Activated T-helper 17 cell treated with anti-CD3 and anti-CD28 coated beads, Interleukin-2, amount 50 U/mL, for 72 hours (primary cell): Measurements from ENCODE around the gene PAPLN. TPM values are rescaled to one million over a fixed set of nuclear protein-coding genes. Genes with fewer than 3 reads are reported as not detected.
A peak's percentile ranks its signal among the peaks of the same experiment; 100 is the strongest.

Experiments
- ATAC-seq: fragments of 150-1000 bp; cut with Tn5 transposase; replicated peaks from 2 replicates; pipeline ENCODE4 v1.10.0; 2021; ENCODE audit warnings: mild to moderate bottlenecking, moderate library complexity
- H3K27ac Mint-ChIP-seq: one replicate; pipeline ENCODE4 v1.8.0; 2022; ENCODE audit warnings: mixed read lengths
- H3K27me3 Mint-ChIP-seq: one replicate; pipeline ENCODE4 v1.8.0; 2022; ENCODE audit warnings: mixed read lengths
- H3K36me3 Mint-ChIP-seq: one replicate; pipeline ENCODE4 v1.8.0; 2022; ENCODE audit warnings: low read depth, mild to moderate bottlenecking, mixed read lengths
- H3K4me1 Mint-ChIP-seq: one replicate; pipeline ENCODE4 v1.8.0; 2022; ENCODE audit warnings: mixed read lengths
- H3K4me3 Mint-ChIP-seq: one replicate; pipeline ENCODE4 v1.8.0; 2022; ENCODE audit warnings: mild to moderate bottlenecking, mixed read lengths
- H3K9me3 Mint-ChIP-seq: one replicate; pipeline ENCODE4 v1.8.0; 2022; ENCODE audit warnings: mixed read lengths
- total RNA-seq, 2 donors: library from RNA; stranded (reverse); gene quantifications; one replicate each; pipeline ENCODE4 v1.2.3, GENCODE V29; 2022

PAPLN gene
- total RNA-seq, 2 donors from 2014 or later, result 0.19 to 1.1 TPM

DNA sequence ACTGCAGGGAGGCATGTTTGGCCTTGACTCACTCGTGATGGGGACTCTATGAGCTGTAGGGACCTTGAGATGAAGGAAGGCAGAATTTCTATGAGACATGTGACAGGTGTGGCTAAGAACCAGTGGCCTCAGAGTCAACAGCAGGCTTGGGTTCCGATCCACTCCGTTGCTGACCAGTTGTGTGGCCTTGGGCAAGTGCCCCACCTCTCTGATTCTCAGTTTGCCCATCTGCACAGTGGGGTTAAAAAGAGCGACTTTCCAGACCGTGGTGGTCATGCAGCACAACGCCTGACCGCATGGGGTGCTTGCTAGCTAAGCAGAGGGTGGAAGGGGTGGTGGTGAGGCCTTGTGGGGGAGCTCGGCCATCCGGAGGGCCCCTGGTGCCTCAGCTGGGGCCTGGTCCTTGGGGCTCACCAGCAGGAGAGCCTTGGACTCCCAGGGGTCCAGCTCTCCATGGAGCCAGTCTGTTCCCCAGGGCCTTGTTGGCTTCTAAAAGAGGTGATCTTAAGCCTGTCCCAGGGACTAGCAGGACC is 18.5 kb downstream of the PAPLN start:
- Mint-ChIP-seq H3K4me3 (no peak overlapping the region), H3K4me1 (no peaks in the 10 kb centered on the region), H3K9me3 (no peaks in the 10 kb centered on the region), H3K36me3 (no peaks in the 10 kb centered on the region), H3K27ac (no peak overlapping the region), H3K27me3 (no peaks in the 10 kb centered on the region)
- no peak for ATAC-seq

DNA sequence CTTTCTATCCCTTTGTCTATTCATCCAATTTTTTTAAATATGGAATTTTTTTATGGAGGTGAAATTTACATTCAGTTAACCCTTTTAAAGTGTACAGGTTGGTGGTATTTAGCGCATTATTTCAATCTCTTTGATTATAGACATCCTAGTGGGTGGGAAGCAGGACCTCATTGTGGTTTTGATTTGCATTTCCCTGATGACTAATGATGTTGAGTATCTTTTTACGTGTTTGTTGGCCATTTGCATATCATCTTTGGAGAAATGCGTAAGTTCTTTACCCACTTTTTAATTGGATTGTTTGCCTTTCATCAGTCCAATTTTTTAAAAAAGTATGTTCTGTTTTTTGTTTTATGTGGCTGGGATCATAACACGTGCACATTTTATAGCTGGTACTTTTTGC is 20.8 kb downstream of the PAPLN start:
- Mint-ChIP-seq H3K9me3 (no peaks in the 10 kb centered on the region), H3K4me1 (no peaks in the 10 kb centered on the region), H3K36me3 (no peaks in the 10 kb centered on the region), H3K4me3 (no peak overlapping the region), H3K27ac (peak overlapping the region; percentile 66), H3K27me3 (no peaks in the 10 kb centered on the region)
- peak; percentile 44 for ATAC-seq

DNA sequence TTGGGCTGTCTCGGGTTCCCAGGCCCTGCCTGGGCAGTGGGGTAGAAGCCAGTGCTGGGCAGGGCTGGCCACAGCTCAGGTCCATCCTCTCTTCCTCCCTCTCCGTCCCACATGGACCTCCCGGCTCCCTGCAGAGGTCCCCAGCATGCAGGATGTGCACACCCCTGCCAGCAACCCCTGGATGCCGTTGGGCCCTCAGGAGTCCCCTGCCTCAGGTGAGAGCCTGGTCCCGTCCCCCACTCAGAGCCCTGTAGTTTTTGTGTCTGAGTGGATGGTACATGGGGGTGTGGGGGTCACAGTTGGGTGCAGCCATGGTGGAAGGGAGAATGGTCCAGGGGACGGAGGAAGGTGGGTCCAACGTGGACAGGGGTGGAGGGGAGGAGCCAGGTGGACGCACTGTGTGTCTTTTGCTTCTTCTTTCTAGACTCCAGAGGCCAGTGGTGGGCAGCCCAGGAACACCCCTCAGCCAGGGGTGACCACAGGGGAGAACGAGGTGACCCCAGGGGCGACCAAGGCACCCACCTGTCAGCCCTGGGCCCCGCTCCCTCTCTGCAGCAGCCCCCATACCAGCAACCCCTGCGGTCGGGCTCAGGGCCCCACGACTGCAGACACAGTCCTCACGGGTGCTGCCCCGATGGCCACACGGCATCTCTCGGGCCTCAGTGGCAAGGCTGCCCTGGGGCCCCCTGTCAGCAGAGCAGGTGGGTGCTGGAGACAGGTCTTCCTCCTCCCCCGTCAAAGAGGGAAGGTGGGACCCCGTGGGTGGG is 21.7 kb downstream of the PAPLN start:
- Mint-ChIP-seq H3K36me3 (no peaks in the 10 kb centered on the region), H3K4me1 (no peaks in the 10 kb centered on the region), H3K9me3 (no peaks in the 10 kb centered on the region), H3K27me3 (peaks cover 3% of the 10 kb centered on the region), H3K27ac (no peak overlapping the region), H3K4me3 (no peak overlapping the region)
- ATAC-seq, result no peak

DNA sequence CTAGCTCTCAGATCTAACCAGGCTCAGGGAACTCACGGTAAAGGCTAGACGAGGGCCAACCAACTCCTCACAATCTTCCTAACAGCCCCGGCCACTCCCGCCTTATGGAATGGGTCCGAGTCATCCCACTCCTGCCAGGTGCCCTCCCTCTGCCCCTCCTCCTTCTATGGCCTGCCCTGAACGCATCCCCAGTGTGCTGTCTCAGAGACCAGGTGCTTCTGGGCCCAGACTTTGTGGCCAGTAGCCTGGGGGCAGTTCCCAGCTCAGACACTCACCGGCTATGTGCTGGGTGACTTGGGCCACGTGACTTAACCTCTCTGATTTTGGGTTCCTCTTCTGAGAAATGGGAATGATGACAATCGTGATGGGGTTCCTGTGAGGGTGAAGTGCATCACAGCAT is 22.5 kb downstream of the PAPLN start:
- no peak for ATAC-seq
- no peak overlapping the region for H3K27ac Mint-ChIP-seq
- H3K9me3 Mint-ChIP-seq, result no peaks in the 10 kb centered on the region
- H3K36me3 Mint-ChIP-seq, result no peaks in the 10 kb centered on the region
- no peaks in the 10 kb centered on the region for H3K4me1 Mint-ChIP-seq
- no peak overlapping the region for H3K4me3 Mint-ChIP-seq
- peaks cover 3% of the 10 kb centered on the region for H3K27me3 Mint-ChIP-seq

DNA sequence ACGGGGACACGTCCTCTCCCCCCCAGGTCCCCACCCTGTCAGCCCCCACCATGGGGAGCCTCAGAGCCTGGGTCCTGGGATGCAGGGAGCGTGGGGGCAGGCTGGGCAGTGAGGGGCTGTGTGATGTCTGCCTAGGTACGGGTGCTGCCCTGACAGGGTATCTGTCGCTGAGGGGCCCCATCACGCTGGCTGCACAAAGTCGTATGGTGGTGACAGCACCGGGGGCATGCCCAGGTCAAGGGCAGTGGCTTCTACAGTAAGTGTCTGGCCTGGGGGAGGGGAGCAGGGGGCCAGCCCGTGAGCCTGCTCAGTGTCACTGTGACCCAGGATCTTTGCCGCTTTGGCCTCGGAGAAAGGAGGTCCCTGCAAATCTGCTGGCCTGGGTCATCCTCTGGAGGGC is 23.3 kb downstream of the PAPLN start:
- no peak for ATAC-seq
- Mint-ChIP-seq H3K27me3 (peaks cover 3% of the 10 kb centered on the region), H3K9me3 (no peaks in the 10 kb centered on the region), H3K27ac (no peak overlapping the region), H3K36me3 (no peaks in the 10 kb centered on the region), H3K4me3 (no peak overlapping the region), H3K4me1 (no peaks in the 10 kb centered on the region)

DNA sequence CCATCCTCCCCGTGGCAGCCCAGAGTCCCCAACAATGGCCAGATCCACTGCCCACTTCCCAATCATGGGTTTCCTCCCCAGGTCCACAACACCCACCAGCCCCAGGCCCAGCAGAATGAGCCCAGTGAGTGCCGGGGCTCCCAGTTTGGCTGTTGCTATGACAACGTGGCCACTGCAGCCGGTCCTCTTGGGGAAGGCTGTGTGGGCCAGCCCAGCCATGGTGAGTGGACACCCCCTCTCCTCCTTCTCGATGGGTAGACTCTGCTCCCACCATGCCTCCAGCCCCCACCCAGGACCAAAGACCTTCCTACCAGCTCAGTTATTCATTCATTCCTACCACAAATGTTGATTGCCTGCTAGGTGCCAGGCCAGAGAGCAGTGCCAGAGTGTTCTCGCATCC is 23.8 kb downstream of the PAPLN start:
- H3K4me3 Mint-ChIP-seq, result no peak overlapping the region
- no peaks in the 10 kb centered on the region for H3K9me3 Mint-ChIP-seq
- no peaks in the 10 kb centered on the region for H3K36me3 Mint-ChIP-seq
- ATAC-seq, result no peak
- H3K4me1 Mint-ChIP-seq, result no peaks in the 10 kb centered on the region
- H3K27ac Mint-ChIP-seq, result no peak overlapping the region
- peaks cover 3% of the 10 kb centered on the region for H3K27me3 Mint-ChIP-seq

DNA sequence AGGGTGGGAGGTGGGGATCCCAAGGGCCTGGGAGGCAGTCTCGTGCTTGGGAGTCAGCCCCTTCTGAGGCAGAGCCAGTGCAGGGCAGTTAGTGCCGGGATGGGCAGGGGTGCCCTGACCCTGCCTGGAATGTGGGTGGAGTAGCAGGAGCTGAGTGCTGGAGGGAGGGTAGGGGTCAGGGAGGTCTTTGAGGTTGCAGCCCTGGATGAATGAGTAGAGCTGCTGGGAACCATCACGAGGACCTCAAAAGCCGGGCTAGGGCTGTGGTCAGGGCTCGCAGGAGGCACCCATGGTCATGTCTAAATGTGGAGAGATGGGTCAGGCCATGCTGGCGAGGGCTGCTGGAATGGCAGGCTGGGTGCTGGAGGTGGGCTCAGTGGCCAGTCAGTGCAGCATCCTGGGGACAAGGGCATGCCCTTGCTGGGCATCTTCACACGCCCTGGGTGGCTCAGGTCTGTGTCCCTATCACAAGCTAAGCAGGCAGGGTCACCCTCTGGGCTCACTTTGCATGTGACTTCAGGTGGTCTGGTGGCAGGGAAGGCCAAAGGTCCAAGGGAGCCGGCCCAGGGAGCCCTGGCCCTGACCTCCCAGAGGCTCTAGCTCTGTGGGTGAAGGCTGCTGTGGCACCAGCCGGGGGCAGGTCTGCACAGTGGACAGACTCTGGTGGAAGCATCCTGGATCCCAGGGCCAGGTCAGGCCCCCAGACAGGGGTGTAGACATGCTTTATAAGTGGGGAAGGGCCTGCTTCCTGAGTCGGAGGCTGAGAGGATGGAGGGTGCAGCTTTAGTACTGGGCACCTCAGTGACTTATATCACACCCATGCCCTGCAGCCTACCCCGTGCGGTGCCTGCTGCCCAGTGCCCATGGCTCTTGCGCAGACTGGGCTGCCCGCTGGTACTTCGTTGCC is 24.5 kb downstream of the PAPLN start:
- no peak for ATAC-seq
- no peaks in the 10 kb centered on the region for H3K36me3 Mint-ChIP-seq
- no peak overlapping the region for H3K4me3 Mint-ChIP-seq
- H3K27me3 Mint-ChIP-seq, result peaks cover 3% of the 10 kb centered on the region
- no peaks in the 10 kb centered on the region for H3K9me3 Mint-ChIP-seq
- H3K27ac Mint-ChIP-seq, result no peak overlapping the region
- H3K4me1 Mint-ChIP-seq, result no peaks in the 10 kb centered on the region

DNA sequence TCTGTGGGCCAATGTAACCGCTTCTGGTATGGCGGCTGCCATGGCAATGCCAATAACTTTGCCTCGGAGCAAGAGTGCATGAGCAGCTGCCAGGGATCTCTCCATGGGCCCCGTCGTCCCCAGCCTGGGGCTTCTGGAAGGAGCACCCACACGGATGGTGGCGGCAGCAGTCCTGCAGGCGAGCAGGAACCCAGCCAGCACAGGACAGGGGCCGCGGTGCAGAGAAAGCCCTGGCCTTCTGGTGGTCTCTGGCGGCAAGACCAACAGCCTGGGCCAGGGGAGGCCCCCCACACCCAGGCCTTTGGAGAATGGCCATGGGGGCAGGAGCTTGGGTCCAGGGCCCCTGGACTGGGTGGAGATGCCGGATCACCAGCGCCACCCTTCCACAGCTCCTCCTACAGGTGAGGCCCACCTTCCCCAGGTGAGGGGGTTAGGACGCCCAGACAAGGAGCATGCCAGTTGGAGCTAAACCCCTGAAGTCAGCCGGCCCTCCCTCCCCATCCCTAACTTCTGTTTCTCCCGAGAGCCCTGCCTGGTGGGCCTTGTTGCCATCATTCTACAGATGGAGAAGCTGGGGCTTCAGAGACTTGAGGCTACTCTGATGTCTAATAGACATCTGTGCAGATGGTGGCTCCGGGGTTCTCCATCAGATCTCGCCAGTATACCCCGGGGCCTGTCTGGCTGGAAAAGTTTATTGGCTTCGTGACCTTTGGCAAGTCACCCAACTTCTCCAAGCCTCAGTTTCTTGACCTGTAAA is 25.3 kb downstream of the PAPLN start:
- Mint-ChIP-seq H3K4me1 (no peaks in the 10 kb centered on the region), H3K36me3 (no peaks in the 10 kb centered on the region), H3K9me3 (no peaks in the 10 kb centered on the region), H3K4me3 (no peak overlapping the region), H3K27me3 (peaks cover 3% of the 10 kb centered on the region), H3K27ac (no peak overlapping the region)
- ATAC-seq, result no peak

DNA sequence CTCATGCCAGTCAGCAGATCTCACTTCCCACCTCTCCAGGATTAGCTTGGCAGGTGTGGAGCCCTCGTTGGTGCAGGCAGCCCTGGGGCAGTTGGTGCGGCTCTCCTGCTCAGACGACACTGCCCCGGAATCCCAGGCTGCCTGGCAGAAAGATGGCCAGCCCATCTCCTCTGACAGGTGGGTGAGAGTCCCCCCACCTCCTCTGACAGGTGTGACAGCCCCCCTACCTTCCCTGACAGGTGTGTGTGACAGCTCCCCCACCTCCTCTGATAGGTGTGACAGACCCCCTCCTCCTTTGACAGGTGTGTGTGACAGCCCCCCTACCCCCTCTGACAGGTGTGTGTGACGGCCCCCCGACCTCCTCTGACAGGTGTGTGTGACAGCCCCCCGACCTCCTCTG is 26.3 kb downstream of the PAPLN start:
- Mint-ChIP-seq H3K4me1 (no peaks in the 10 kb centered on the region), H3K27ac (no peak overlapping the region), H3K9me3 (no peaks in the 10 kb centered on the region), H3K27me3 (peaks cover 3% of the 10 kb centered on the region), H3K4me3 (no peak overlapping the region), H3K36me3 (no peaks in the 10 kb centered on the region)
- ATAC-seq, result no peak

DNA sequence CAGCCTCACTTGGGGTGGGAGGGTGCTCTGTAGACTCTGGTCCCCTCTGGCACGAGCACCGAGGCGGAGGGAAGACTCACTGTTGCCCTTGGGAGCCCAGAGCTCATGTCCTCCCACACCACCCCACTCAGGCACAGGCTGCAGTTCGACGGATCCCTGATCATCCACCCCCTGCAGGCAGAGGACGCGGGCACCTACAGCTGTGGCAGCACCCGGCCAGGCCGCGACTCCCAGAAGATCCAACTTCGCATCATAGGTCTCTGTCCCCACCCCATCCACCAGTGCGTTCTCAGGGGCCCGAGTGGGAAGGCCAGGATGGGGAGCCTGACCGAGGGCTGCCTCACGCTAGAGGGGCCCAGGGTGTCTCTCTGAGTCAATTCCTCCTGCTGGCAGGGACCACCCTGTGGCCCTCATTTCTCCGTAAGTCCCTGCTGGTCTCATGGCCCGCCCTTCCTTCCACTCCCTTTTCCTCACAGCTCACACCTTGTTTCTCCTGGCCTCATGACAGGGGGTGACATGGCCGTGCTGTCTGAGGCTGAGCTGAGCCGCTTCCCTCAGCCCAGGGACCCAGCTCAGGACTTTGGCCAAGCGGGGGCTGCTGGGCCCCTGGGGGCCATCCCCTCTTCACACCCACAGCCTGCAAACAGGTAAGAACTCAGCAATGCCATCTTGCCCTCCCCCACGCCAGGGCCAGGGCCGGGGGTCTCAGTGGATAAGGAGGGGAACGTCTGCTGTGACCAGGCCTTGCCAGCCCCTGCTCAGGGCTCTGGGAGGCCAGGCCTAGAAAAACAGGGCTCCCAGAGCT is 27.0 kb downstream of the PAPLN start:
- H3K9me3 Mint-ChIP-seq, result no peaks in the 10 kb centered on the region
- no peak overlapping the region for H3K4me3 Mint-ChIP-seq
- no peaks in the 10 kb centered on the region for H3K36me3 Mint-ChIP-seq
- no peaks in the 10 kb centered on the region for H3K4me1 Mint-ChIP-seq
- peaks cover 3% of the 10 kb centered on the region for H3K27me3 Mint-ChIP-seq
- no peak overlapping the region for H3K27ac Mint-ChIP-seq
- no peak for ATAC-seq

DNA sequence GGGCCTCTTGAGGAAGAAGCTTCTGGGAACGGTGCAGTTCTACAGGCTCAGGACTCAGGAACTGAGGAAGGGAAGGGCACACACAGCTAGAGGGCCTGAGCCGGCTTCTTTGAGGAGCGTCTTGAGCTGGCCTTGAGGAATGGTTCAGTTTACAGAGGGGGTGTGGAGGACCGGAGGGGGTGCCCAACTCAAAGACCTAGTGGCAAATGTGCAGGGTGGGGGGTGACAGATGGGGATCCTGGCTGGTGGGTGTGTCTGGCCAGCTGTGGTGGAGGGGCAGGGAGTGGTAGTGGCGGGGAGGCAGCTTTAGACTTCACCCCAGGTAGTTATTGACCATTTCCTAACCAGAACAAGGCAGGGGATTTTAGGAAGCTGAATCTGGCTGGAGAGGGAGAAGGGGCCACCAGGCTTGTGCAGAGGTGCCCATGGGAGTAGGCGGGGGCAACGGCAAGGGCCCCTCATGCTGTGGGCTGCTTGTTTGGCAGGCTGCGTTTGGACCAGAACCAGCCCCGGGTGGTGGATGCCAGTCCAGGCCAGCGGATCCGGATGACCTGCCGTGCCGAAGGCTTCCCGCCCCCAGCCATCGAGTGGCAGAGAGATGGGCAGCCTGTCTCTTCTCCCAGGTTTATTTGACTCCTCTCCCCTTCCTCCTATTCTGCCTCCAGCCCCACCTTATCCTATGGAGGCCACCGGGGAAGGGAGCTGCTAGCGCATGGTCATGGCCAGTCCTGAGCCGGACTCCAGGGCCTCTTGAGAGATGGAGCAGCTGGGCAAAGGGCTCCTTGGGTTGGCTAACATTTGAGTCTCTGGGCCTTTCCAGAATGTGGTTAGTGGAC is 27.8 kb downstream of the PAPLN start:
- H3K27me3 Mint-ChIP-seq, result peaks cover 3% of the 10 kb centered on the region
- H3K27ac Mint-ChIP-seq, result no peak overlapping the region
- H3K36me3 Mint-ChIP-seq, result no peaks in the 10 kb centered on the region
- H3K4me3 Mint-ChIP-seq, result no peak overlapping the region
- peaks cover under 1% of the 10 kb centered on the region for H3K4me1 Mint-ChIP-seq
- H3K9me3 Mint-ChIP-seq, result no peaks in the 10 kb centered on the region
- no peak for ATAC-seq

DNA sequence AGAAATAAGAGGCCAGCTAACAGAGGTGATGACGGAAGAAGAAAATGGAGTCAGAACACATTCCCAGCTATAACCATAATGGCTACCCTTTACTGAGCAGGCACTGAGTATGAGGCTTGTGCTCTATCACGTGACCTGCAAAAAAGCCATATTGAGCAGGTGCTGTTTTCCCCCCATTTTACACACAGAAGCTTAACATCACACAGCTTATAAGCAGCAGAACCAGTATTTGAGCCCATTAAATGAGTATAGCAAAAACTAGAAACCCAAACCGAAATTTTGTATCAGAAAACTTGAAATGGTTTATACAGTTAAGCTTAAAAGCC is 28.4 kb downstream of the PAPLN start:
- no peak for ATAC-seq
- H3K4me1 Mint-ChIP-seq, result peaks cover 6% of the 10 kb centered on the region
- no peak overlapping the region for H3K27ac Mint-ChIP-seq
- H3K9me3 Mint-ChIP-seq, result no peaks in the 10 kb centered on the region
- no peak overlapping the region for H3K4me3 Mint-ChIP-seq
- no peaks in the 10 kb centered on the region for H3K36me3 Mint-ChIP-seq
- H3K27me3 Mint-ChIP-seq, result peaks cover 6% of the 10 kb centered on the region

DNA sequence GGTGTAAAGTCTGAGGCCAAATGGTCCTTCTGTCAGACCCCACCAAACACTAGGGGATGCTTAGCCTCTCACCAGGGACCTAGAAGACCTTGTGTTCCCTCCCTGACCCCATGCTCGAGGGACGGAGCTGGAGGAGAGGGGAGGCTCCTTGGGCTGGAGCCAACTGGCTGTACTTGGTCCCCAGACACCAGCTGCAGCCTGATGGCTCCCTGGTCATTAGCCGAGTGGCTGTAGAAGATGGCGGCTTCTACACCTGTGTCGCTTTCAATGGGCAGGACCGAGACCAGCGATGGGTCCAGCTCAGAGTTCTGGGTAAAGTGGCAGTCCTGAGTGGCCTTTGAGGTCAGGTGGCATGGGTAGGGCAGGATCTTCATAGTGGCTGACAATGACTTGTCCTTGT is 29.0 kb downstream of the PAPLN start:
- no peak for ATAC-seq
- Mint-ChIP-seq H3K36me3 (no peaks in the 10 kb centered on the region), H3K27me3 (peaks cover 6% of the 10 kb centered on the region), H3K9me3 (no peaks in the 10 kb centered on the region), H3K4me1 (peaks cover 9% of the 10 kb centered on the region), H3K4me3 (no peak overlapping the region), H3K27ac (no peak overlapping the region)
